ENCODE data around the gene HDAC4. TPM values are rescaled to one million over a fixed set of nuclear protein-coding genes. Genes with fewer than 3 reads are reported as not detected.

HDAC4 gene
- total and polyA plus RNA-seq, 4 donors = 6.8 to 75.5 (median 30.2) TPM

DNA sequence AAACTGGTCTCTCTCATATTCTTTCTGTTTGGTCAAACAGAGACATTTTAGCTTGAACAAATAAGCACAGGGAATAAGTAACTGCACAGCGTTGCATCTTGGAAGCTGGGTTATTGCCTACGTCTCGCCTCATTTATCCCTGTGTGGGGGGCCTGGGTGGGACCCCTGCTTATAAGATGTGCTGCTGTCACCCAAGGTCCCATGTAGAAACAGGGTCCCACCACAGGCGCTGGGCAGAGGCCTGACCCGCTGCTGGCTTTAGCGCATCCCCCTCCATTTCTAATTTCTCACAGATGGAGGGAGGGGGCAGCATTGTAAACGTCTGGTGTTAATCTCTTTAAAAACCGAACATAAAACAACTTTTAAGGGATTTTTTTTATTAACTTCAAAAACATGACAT lies 207.8 kb downstream of the HDAC4 start:
- Histone ChIP-seq H3K9me3 (ENCODE audit: control insufficient read depth, low read length) (no peaks in the 10 kb centered on the region), H3K4me3 (ENCODE audit: low read length in 2 of 2) (no peak overlapping the region), H3K27ac (ENCODE audit: low read depth in 1 of 2, low read length in 2 of 2) (no peak overlapping the region), H3K27me3 (ENCODE audit: control insufficient read depth in 1 of 2, insufficient read depth in 2 of 2, low read length in 1 of 2) (no peaks in the 10 kb centered on the region), H3K4me1 (ENCODE audit: control insufficient read depth in 1 of 2, insufficient read depth in 2 of 2, low read length in 2 of 2) (no peaks in the 10 kb centered on the region), H3K36me3 (ENCODE audit: control insufficient read depth in 1 of 2, insufficient read depth in 2 of 2, low read length in 1 of 2) (peaks cover 0 to 1% of the 10 kb centered on the region in 2 donors)
- 84 to 86% methylated on average over 8 of the region's 8 CpGs for WGBS, 2 donors
- ATAC-seq (ENCODE audit: low FRiP score) (no peak), DNase-seq (peak in 1 of 2 donors; percentile 33)
- intact Hi-C loops (cut with DNase I) = no loop called here

- H3K27ac ChIP-seq (ENCODE audit: low read depth in 1 of 2, low read length in 2 of 2) = no peak overlapping the region
- H3K9me3 ChIP-seq (ENCODE audit: control insufficient read depth, low read length) = no peaks in the 10 kb centered on the region
- intact Hi-C loops (cut with DNase I) = no loop called here
- H3K36me3 ChIP-seq (ENCODE audit: control insufficient read depth in 1 of 2, insufficient read depth in 2 of 2, low read length in 1 of 2) = peaks cover 0 to 1% of the 10 kb centered on the region in 2 donors
- ATAC-seq (ENCODE audit: low FRiP score) (no peak), DNase-seq (peak; percentile 24 to 64)
- H3K4me1 ChIP-seq (ENCODE audit: control insufficient read depth in 1 of 2, insufficient read depth in 2 of 2, low read length in 2 of 2) = no peaks in the 10 kb centered on the region
- no peaks in the 10 kb centered on the region for H3K27me3 ChIP-seq (ENCODE audit: control insufficient read depth in 1 of 2, insufficient read depth in 2 of 2, low read length in 1 of 2)
- 84 to 91% methylated on average over 17 of the region's 17 CpGs for WGBS, 2 donors
- no peak overlapping the region for H3K4me3 ChIP-seq (ENCODE audit: low read length in 2 of 2)
These were observed 208.4 kb downstream of the HDAC4 start for GRCh38 chr2:239192456-239192855.

- H3K9me3 ChIP-seq (ENCODE audit: control insufficient read depth, low read length) = no peaks in the 10 kb centered on the region
- H3K4me1 ChIP-seq (ENCODE audit: control insufficient read depth in 1 of 2, insufficient read depth in 2 of 2, low read length in 2 of 2) = no peaks in the 10 kb centered on the region
- H3K4me3 ChIP-seq (ENCODE audit: low read length in 2 of 2) = no peak overlapping the region
- peak; percentile 32 to 54 for DNase-seq
- H3K27ac ChIP-seq (ENCODE audit: low read depth in 1 of 2, low read length in 2 of 2) = no peak overlapping the region
- intact Hi-C loops (cut with DNase I) = no loop called here
- 88 to 94% methylated on average over 15 of the region's 15 CpGs for WGBS, 2 donors
- peaks cover 0 to 1% of the 10 kb centered on the region in 2 donors for H3K36me3 ChIP-seq (ENCODE audit: control insufficient read depth in 1 of 2, insufficient read depth in 2 of 2, low read length in 1 of 2)
- H3K27me3 ChIP-seq (ENCODE audit: control insufficient read depth in 1 of 2, insufficient read depth in 2 of 2, low read length in 1 of 2) = no peaks in the 10 kb centered on the region
- no peak for ATAC-seq (ENCODE audit: low FRiP score)
These were observed 209.6 kb downstream of the HDAC4 start for GRCh38 chr2:239190921-239191885.

DNA sequence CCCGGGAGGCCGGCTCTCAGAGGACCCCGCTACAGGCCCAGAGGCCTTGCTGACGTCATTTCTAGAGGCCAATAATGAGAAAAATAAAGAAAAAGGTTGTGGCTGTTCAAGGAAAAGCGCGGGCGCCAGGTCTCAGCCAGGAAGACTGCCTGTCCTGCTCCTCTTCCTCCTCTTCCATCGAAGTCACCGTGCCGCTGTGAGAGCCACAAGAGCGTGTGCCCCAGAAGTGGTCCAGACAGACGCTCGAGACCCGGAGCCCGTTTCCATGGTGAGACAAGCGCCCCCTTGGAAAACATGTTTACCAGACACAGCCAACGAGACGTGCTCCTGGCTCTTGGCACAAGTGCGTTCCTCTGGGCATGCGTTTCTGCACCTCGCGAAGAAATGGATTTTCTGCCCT lies 210.5 kb downstream of the HDAC4 start:
- DNase-seq = peak in 1 of 2 donors; percentile 52
- H3K27me3 ChIP-seq (ENCODE audit: control insufficient read depth in 1 of 2, insufficient read depth in 2 of 2, low read length in 1 of 2) = no peaks in the 10 kb centered on the region
- H3K27ac ChIP-seq (ENCODE audit: low read depth in 1 of 2, low read length in 2 of 2) = no peak overlapping the region
- intact Hi-C loops (cut with DNase I) = no loop called here
- H3K4me1 ChIP-seq (ENCODE audit: control insufficient read depth in 1 of 2, insufficient read depth in 2 of 2, low read length in 2 of 2) = no peaks in the 10 kb centered on the region
- no peak overlapping the region for H3K4me3 ChIP-seq (ENCODE audit: low read length in 2 of 2)
- ATAC-seq (ENCODE audit: low FRiP score) = no peak
- 95 to 96% methylated on average over 22 of the region's 22 CpGs for WGBS, 2 donors
- H3K9me3 ChIP-seq (ENCODE audit: control insufficient read depth, low read length) = no peaks in the 10 kb centered on the region
- H3K36me3 ChIP-seq (ENCODE audit: control insufficient read depth in 1 of 2, insufficient read depth in 2 of 2, low read length in 1 of 2) = peaks cover 0 to 1% of the 10 kb centered on the region in 2 donors

DNA sequence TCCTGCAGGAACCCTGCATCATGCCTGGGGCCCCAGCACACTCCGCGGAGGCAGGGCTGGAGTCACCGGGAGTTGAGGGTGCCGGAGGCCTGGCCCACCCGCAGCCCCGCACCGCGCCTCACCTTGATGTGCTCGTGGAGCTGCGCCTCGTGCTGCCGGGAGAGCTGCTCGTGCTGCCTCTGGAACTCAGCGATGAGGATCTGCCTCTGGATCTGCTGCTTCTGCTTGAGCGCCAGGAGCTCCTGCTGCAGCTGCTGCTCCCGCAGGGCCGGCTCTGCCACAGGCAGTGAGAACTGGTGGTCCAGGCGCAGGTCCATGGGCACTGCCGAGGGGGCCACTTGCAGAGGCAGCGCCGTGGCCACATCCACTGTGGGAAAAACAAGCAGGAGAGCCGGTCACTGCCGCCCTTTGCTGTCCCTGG lies 211.1 kb downstream of the HDAC4 start:
- DNase-seq (peak; percentile 40 to 49), ATAC-seq (ENCODE audit: low FRiP score) (no peak)
- Histone ChIP-seq H3K27ac (ENCODE audit: low read depth in 1 of 2, low read length in 2 of 2) (no peak overlapping the region), H3K9me3 (ENCODE audit: control insufficient read depth, low read length) (no peaks in the 10 kb centered on the region), H3K36me3 (ENCODE audit: control insufficient read depth in 1 of 2, insufficient read depth in 2 of 2, low read length in 1 of 2) (peaks cover 0 to 1% of the 10 kb centered on the region in 2 donors), H3K27me3 (ENCODE audit: control insufficient read depth in 1 of 2, insufficient read depth in 2 of 2, low read length in 1 of 2) (no peaks in the 10 kb centered on the region), H3K4me3 (ENCODE audit: low read length in 2 of 2) (no peak overlapping the region), H3K4me1 (ENCODE audit: control insufficient read depth in 1 of 2, insufficient read depth in 2 of 2, low read length in 2 of 2) (no peaks in the 10 kb centered on the region)
- 96 to 98% methylated on average over 23 of the region's 23 CpGs for WGBS, 2 donors
- intact Hi-C loops (cut with DNase I) = no loop called here

- Histone ChIP-seq H3K4me3 (ENCODE audit: low read length in 2 of 2) (no peak overlapping the region), H3K27ac (ENCODE audit: low read depth in 1 of 2, low read length in 2 of 2) (no peak overlapping the region), H3K36me3 (ENCODE audit: control insufficient read depth in 1 of 2, insufficient read depth in 2 of 2, low read length in 1 of 2) (peaks cover 0 to 1% of the 10 kb centered on the region in 2 donors), H3K9me3 (ENCODE audit: control insufficient read depth, low read length) (no peaks in the 10 kb centered on the region), H3K4me1 (ENCODE audit: control insufficient read depth in 1 of 2, insufficient read depth in 2 of 2, low read length in 2 of 2) (no peaks in the 10 kb centered on the region), H3K27me3 (ENCODE audit: control insufficient read depth in 1 of 2, insufficient read depth in 2 of 2, low read length in 1 of 2) (no peaks in the 10 kb centered on the region)
- intact Hi-C loops (cut with DNase I) = no loop called here
- ATAC-seq (ENCODE audit: low FRiP score) (no peak), DNase-seq (peak in 1 of 2 donors; percentile 73)
- 97 to 98% methylated on average over 12 of the region's 12 CpGs for WGBS, 2 donors
These were observed 212.3 kb downstream of the HDAC4 start for GRCh38 chr2:239188536-239188935.

DNA sequence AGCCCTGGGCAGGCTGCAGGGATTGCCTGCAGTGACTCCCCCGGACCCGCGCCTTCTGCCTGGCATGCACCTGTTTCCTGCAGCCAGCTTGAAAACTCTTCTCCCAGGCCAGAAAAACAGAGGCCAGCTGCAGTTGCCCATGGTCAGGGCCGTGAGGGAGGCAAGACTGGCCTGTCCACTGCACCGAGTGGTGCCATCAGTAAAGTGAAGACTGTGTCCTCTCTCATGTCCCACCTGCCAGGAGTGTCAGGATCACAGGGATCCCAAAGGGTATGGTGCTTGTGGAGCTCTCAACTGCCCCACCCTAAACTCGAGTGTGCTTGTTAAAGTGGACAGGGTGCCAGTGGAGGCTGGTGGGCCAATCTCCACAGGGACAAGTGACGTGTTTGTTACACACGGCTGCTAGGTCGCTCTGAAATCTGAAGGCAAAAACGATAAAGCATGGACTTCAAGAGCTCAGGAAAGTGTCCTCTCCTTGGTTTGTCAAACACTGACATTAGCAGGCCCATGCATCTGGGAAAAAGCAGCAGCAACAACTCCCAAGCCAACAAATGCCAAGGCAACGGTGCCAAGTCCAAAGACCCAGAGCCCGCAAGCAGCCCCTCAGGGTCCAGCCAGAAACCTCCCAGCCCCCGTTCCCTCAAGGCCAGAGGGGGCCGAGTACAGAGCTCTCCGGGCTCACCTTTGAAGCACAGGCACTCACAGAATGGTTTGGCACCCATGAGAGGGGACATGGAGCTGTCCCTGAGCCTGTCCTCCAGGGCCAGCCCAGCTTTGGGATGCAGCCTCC lies 213.2 kb downstream of the HDAC4 start:
- ATAC-seq (ENCODE audit: low FRiP score) = no peak
- peak; percentile 27 to 39 for DNase-seq
- H3K36me3 ChIP-seq (ENCODE audit: control insufficient read depth in 1 of 2, insufficient read depth in 2 of 2, low read length in 1 of 2) = peaks cover 0 to 1% of the 10 kb centered on the region in 2 donors
- intact Hi-C loops (cut with DNase I) = no loop called here
- no peak overlapping the region for H3K4me3 ChIP-seq (ENCODE audit: low read length in 2 of 2)
- 88 to 95% methylated on average over 15 of the region's 15 CpGs for WGBS, 2 donors
- no peaks in the 10 kb centered on the region for H3K27me3 ChIP-seq (ENCODE audit: control insufficient read depth in 1 of 2, insufficient read depth in 2 of 2, low read length in 1 of 2)
- H3K9me3 ChIP-seq (ENCODE audit: control insufficient read depth, low read length) = no peaks in the 10 kb centered on the region
- H3K4me1 ChIP-seq (ENCODE audit: control insufficient read depth in 1 of 2, insufficient read depth in 2 of 2, low read length in 2 of 2) = no peaks in the 10 kb centered on the region
- H3K27ac ChIP-seq (ENCODE audit: low read depth in 1 of 2, low read length in 2 of 2) = no peak overlapping the region

- Histone ChIP-seq H3K9me3 (ENCODE audit: control insufficient read depth, low read length) (no peaks in the 10 kb centered on the region), H3K4me3 (ENCODE audit: low read length in 2 of 2) (no peak overlapping the region), H3K4me1 (ENCODE audit: control insufficient read depth in 1 of 2, insufficient read depth in 2 of 2, low read length in 2 of 2) (no peaks in the 10 kb centered on the region), H3K36me3 (ENCODE audit: control insufficient read depth in 1 of 2, insufficient read depth in 2 of 2, low read length in 1 of 2) (peaks cover 0 to 1% of the 10 kb centered on the region in 2 donors), H3K27ac (ENCODE audit: low read depth in 1 of 2, low read length in 2 of 2) (no peak overlapping the region), H3K27me3 (ENCODE audit: control insufficient read depth in 1 of 2, insufficient read depth in 2 of 2, low read length in 1 of 2) (no peaks in the 10 kb centered on the region)
- ATAC-seq (ENCODE audit: low FRiP score) (no peak), DNase-seq (peak in 1 of 2 donors; percentile 67)
- intact Hi-C loops (cut with DNase I) = no loop called here
- WGBS, 2 donors = 90 to 95% methylated on average over 20 of the region's 20 CpGs
These were observed 214.1 kb downstream of the HDAC4 start for GRCh38 chr2:239186516-239187357.
